Islet precursor cell (in vitro differentiated cells): ENCODE data around the gene SUPT3H.
A peak's percentile ranks its signal among the peaks of the same experiment; 100 is the strongest.
"Not testable (repeated sequence)": the region's sequence is repeated elsewhere in the genome, so short reads cannot be mapped to it uniquely, and the experiment has no call there.

Source experiments
- DNase-seq: peaks from one replicate; pipeline ENCODE4 v3.0.0-alpha.2; 2018

SUPT3H gene

DNA sequence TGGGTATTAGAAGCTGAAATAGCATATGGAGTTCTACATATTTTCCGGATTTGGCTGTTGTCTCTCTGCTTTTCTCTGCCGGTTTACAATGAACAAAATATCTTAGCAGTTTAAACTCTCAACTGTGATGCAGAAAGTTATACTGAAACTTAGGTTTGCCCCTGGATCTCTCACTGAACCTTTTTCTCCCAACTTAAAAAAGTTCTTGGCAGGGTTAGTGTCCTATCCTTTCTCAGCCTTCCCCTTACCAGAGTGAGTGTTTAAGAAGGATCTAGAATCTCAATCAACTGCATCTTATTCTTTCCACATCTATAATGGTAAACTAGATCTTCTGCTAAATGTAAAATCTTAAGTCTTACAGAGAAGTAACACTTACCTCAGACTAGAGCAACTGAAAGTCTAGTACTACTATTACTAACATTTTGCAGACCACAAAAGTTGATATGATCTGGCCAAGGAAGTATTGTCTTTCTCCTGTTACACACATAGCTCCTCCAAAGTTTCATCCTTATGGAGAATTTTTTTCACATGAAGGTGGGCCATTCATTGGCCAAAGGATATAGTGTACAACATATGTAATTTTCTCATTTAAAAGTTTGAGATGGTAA, 441.9 kb downstream of the SUPT3H start:
- no peak for DNase-seq

- DNase-seq, result no peak
Observed at GRCh38 chr6:44933108-44933507, 444.6 kb downstream of the SUPT3H start.

GRCh38 chr6:44932651-44933091, 445.1 kb downstream of the SUPT3H start:
- DNase-seq, result no peak

- DNase-seq, result no peak
Observed at GRCh38 chr6:44931385-44931784, 446.3 kb downstream of the SUPT3H start.

DNA sequence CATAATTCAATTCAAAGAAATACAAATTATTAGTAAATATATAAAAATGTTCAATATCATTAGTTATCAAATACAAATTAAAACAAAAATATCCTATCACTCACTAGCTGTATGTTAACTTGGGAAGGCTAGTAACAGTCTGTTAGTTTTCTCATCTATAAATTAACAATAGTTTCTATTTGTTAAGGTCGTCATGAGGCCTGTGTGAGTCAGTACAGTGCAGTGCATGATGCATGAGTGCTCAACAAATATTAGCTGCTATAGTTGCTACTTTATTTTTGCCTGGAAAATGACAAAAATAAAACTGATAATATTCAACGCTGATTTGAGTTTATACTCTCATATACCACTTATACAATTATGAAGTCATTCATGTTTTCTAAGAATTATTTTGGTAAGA, 451.2 kb downstream of the SUPT3H start:
- no peak for DNase-seq

DNA sequence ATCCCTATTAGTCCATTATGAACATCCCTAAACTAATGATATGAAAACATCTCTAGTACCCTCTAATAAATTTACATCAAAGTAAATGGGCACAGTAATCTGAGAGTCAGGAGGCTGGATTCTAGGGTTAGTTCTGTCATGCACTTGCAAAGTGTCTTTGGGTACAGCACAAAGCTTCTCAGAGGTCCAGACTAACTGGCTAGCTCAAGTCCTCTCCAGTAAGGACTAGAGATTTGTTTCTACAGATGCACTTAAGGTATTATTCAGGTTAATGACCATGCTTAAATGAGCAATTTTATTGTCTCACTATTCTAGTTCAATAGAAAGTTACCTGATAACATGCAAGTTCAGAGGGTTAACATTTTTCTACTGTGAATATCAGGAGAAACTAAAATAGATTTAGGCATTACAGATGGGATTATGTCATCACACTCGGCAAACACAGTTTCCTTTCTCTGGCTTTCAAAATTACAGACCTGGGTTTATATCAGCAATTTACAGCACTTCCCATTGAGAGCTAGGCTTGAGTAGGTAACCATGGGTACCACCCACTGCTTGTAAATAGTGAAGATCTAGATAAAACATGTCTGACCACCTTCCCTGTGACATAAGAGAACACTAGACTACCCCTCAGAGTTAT, 452.5 kb downstream of the SUPT3H start:
- peak; percentile 57 for DNase-seq

GRCh38 chr6:44923444-44923843, 454.3 kb downstream of the SUPT3H start:
- no peak for DNase-seq

GRCh38 chr6:44921798-44922197, 455.9 kb downstream of the SUPT3H start:
- DNase-seq, result peak; percentile 50

GRCh38 chr6:44920952-44921491, 456.7 kb downstream of the SUPT3H start:
- DNase-seq, result no peak

- no peak for DNase-seq
Observed at GRCh38 chr6:44918671-44919296, 458.9 kb downstream of the SUPT3H start.

GRCh38 chr6:44917430-44917829, 460.3 kb downstream of the SUPT3H start:
- DNase-seq, result no peak

DNA sequence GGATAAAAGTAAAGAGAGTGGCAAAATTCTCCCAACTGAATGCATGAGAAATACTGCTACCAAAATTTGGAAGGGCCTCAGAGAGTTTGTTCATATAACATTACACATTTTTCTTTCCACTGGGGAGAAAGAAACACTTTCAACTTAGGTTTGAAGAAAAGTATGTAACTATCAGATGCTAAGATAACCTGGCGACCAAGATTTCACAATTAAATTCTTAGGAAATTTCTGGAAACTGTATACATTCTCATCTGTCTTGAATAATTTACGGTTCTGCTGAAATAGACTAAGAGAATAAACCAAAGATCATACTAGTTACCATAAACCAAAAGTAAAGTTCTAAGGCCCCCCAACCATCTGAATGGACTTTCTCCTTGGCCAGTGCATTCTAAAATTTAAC, 462.6 kb downstream of the SUPT3H start:
- no peak for DNase-seq

- no peak for DNase-seq
Observed at GRCh38 chr6:44914141-44914540, 463.6 kb downstream of the SUPT3H start.

GRCh38 chr6:44906761-44907160, 471.0 kb downstream of the SUPT3H start:
- DNase-seq, result no peak

GRCh38 chr6:44900358-44900757, 477.4 kb downstream of the SUPT3H start:
- DNase-seq, result not testable (repeated sequence)

GRCh38 chr6:44898296-44898930, 479.3 kb downstream of the SUPT3H start:
- DNase-seq, result peak; percentile 58

GRCh38 chr6:44897316-44897715, 480.4 kb downstream of the SUPT3H start:
- no peak for DNase-seq

DNA sequence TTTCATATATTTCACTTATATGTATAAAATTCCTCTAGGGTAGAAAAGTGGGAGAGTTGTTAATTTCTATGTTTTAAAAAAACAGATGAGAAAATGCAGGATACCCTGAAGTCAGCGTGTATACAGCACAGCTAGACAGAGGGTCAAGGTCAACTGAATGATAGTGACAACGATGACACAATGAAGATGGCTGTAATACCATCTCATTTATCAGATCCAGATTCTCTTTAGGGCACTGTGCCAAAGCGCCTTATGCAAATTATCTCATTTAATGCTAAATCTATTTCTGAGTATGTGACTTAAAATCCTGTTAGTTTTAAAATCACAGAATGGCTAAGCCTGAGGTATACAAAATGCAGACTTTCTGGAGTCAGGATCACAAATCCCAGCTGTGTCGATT, 481.0 kb downstream of the SUPT3H start:
- DNase-seq, result no peak

GRCh38 chr6:44892579-44892978, 485.2 kb downstream of the SUPT3H start:
- DNase-seq, result no peak

DNA sequence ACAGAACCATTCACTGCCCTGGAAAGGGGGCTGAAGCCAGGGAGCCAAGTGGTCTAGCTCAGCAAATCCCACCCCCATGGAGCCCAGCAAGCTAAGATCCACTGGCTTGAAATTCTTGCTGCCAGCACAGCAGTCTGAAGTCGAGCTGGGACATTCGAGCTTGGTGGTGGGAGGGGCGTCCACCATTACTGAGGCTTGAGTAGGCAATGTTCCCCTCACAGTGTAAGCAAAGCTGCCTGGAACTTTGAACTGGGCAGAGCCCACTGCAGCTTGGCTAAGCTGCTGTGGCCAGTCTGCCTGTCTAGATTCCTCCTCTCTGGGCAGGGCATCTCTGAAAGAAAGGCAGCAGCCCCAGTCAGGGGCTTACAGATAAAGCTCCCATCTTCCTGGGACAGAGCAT, 498.7 kb downstream of the SUPT3H start:
- DNase-seq, result not testable (repeated sequence)

- not testable (repeated sequence) for DNase-seq
Observed at GRCh38 chr6:44876638-44877037, 501.1 kb downstream of the SUPT3H start.

DNA sequence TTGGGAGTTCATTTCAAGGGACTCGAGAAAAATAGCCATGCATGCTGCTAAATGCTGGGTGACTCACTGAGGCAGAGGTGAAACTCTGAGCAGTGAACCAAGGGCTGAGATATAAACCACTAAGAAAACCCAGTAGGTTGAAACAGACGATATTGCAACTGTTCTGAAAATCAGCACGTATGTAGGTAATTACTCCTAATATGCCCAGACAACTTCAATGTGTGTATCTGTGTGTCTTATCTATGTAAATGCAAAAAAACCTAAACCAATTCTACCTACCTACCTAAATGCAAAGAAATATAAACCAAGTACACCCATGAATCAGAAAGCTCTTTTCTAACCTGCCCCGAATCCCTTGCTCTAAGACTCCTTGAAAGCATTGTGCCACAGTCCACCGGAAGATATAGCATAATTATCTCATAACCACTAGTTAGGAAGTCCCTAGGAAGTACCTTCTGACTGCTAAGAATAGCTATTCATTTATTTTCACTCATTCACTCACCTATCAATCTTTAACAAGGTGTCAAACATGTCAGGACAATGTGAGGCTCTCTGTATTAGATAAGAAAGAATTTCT, 508.3 kb downstream of the SUPT3H start:
- no peak for DNase-seq

GRCh38 chr6:44868910-44869309, 508.8 kb downstream of the SUPT3H start:
- no peak for DNase-seq
